ENCODE data around the gene ANKRD44.

Gene ANKRD44

GRCh38 chr2:197237291-197238042 is 73.1 kb downstream of the ANKRD44 start:
- no peak for DNase-seq (ENCODE audit: low read depth)

- DNase-seq (ENCODE audit: low read depth), result no peak
Observed at GRCh38 chr2:197236816-197237215, 73.8 kb downstream of the ANKRD44 start.

- no peak for DNase-seq (ENCODE audit: low read depth)
Observed at GRCh38 chr2:197236159-197236558, 74.4 kb downstream of the ANKRD44 start.

- DNase-seq (ENCODE audit: low read depth), result no peak
Observed at GRCh38 chr2:197235711-197236110, 74.9 kb downstream of the ANKRD44 start.

- DNase-seq (ENCODE audit: low read depth), result no peak
Observed at GRCh38 chr2:197234671-197235191, 75.8 kb downstream of the ANKRD44 start.

- DNase-seq (ENCODE audit: low read depth), result no peak
Observed at GRCh38 chr2:197233473-197233872, 77.1 kb downstream of the ANKRD44 start.

GRCh38 chr2:197232010-197232409 is 78.6 kb downstream of the ANKRD44 start:
- no peak for DNase-seq (ENCODE audit: low read depth)

GRCh38 chr2:197229509-197230443 is 80.8 kb downstream of the ANKRD44 start:
- DNase-seq (ENCODE audit: low read depth), result no peak

GRCh38 chr2:197223451-197223850 is 87.1 kb downstream of the ANKRD44 start:
- DNase-seq (ENCODE audit: low read depth), result no peak

GRCh38 chr2:197219636-197220035 is 90.9 kb downstream of the ANKRD44 start:
- no peak for DNase-seq (ENCODE audit: low read depth)

- DNase-seq (ENCODE audit: low read depth), result no peak
Observed at GRCh38 chr2:197217541-197217940, 93.0 kb downstream of the ANKRD44 start.

- no peak for DNase-seq (ENCODE audit: low read depth)
Observed at GRCh38 chr2:197216361-197216979, 94.1 kb downstream of the ANKRD44 start.

- DNase-seq (ENCODE audit: low read depth), result no peak
Observed at GRCh38 chr2:197215748-197216360, 94.7 kb downstream of the ANKRD44 start.

- DNase-seq (ENCODE audit: low read depth), result no peak
Observed at GRCh38 chr2:197212344-197213262, 98.0 kb downstream of the ANKRD44 start.

GRCh38 chr2:197211881-197212342 is 98.7 kb downstream of the ANKRD44 start:
- no peak for DNase-seq (ENCODE audit: low read depth)

- no peak for DNase-seq (ENCODE audit: low read depth)
Observed at GRCh38 chr2:197210430-197210829, 100.2 kb downstream of the ANKRD44 start.

- DNase-seq (ENCODE audit: low read depth), result peak; percentile 30
Observed at GRCh38 chr2:197209742-197210408, 100.7 kb downstream of the ANKRD44 start.

GRCh38 chr2:197209246-197209645 is 101.3 kb downstream of the ANKRD44 start:
- DNase-seq (ENCODE audit: low read depth), result no peak

- no peak for DNase-seq (ENCODE audit: low read depth)
Observed at GRCh38 chr2:197208841-197209240, 101.7 kb downstream of the ANKRD44 start.

GRCh38 chr2:197208024-197208423 is 102.6 kb downstream of the ANKRD44 start:
- DNase-seq (ENCODE audit: low read depth), result no peak

All from activated T-helper 9 cell treated with anti-CD3 and anti-CD28 coated beads, Interleukin-2, amount 50 U/mL, for 16 hours (primary cell).